Aorta (tissue), 5 donors: ENCODE data around the gene CACNA1S. TPM values are rescaled to one million over a fixed set of nuclear protein-coding genes. Genes with fewer than 3 reads are reported as not detected.

Experiments used
- ATAC-seq: fragments of 200-7000 bp; cut with Tn5 transposase; one replicate; pipeline ENCODE4 v1.9.1; 2022; ENCODE audit warnings: moderate library complexity; ENCODE audit not compliant: low FRiP score
- DNase-seq, 2 donors: peaks; one replicate each; pipeline ENCODE4 v3.0.0-alpha.2; 2020
- H3K27ac ChIP-seq, 2 donors: one replicate each; pipeline ENCODE4 v1.5.1; 2013; ENCODE audit warnings: low read length in 2 of 2, mild to moderate bottlenecking in 2 of 2, moderate library complexity in 2 of 2, control low read depth in 1 of 2, inconsistent platforms in 1 of 2, low read depth in 1 of 2
- H3K27me3 ChIP-seq, 2 donors: one replicate each; pipeline ENCODE4 v1.6.1; 2013; ENCODE audit warnings: control low read depth in 1 of 2, low read length in 1 of 2, mild to moderate bottlenecking in 1 of 2, moderate library complexity in 1 of 2; ENCODE audit not compliant: insufficient read depth in 2 of 2, control insufficient read depth in 1 of 2
- H3K36me3 ChIP-seq, 2 donors: one replicate each; pipeline ENCODE4 v1.6.1; 2013; ENCODE audit warnings: control low read depth in 1 of 2, low read length in 1 of 2, mild to moderate bottlenecking in 1 of 2; ENCODE audit not compliant: insufficient read depth in 2 of 2, control insufficient read depth in 1 of 2
- H3K4me1 ChIP-seq, 2 donors: one replicate each; pipeline ENCODE4 v1.6.1; 2013; ENCODE audit warnings: low read length in 2 of 2, control low read depth in 1 of 2, mild to moderate bottlenecking in 1 of 2, moderate library complexity in 1 of 2; ENCODE audit not compliant: insufficient read depth in 2 of 2, control insufficient read depth in 1 of 2
- H3K4me3 ChIP-seq, 2 donors: one replicate each; pipeline ENCODE4 v1.5.1; 2013; ENCODE audit warnings: low read length in 2 of 2, control low read depth in 1 of 2, mild to moderate bottlenecking in 1 of 2
- H3K9me3 ChIP-seq: one replicate; pipeline ENCODE4 v1.6.1; 2013; ENCODE audit warnings: mild to moderate bottlenecking, low read length; ENCODE audit not compliant: control insufficient read depth
- WGBS, 2 donors: extraction: QIAGEN DNeasy Blood & Tissue Kit; methylation state at CpG; one replicate each; pipeline ENCODE4 v1.1.7; 2013; 5-methylcytosine and 5-hydroxymethylcytosine counted together
- intact Hi-C, 2 donors: fragments of 100-400 bp; cut with DNase I; formaldehyde crosslinking; loops; one replicate each; pipeline versions ENCODE4 v1.14.2 to v1.15.0; 2022
- polyA plus RNA-seq, 2 donors: library from polyadenylated mRNA; stranded (reverse); fragments of 200-250 nt; gene quantifications; one replicate each; pipeline ENCODE4 v1.2.3, GENCODE V29; 2013
- total RNA-seq, 2 donors: library from RNA; stranded (reverse); fragmentation: NEBNext Ultra II Directional; extraction: Animal tissue kit (Norgen Biotek cat#: 25700); gene quantifications; one replicate each; pipeline ENCODE4 v1.2.1, GENCODE V29; 2021
- donor health status: healthy with polysubstance abuse.
- donor health status: Bipolar disorder and iron deficiency.
- donor health status: DM: no; HTN: no; CAD: no.
- donor health status: DM: no; HTN: no; CAD: no.
- donor health status: DM: yes; HTN: yes; CAD: no.

Gene CACNA1S
- total and polyA plus RNA-seq, 4 donors: not detected

- Histone ChIP-seq H3K4me1 (no peaks in the 10 kb centered on the region), H3K4me3 (no peak overlapping the region), H3K27ac (no peak overlapping the region), H3K9me3 (no peaks in the 10 kb centered on the region), H3K36me3 (no peaks in the 10 kb centered on the region), H3K27me3 (no peaks in the 10 kb centered on the region)
- ATAC-seq (no peak), DNase-seq (peak in 1 of 2 donors; percentile 62)
- 60% methylated on average over 17 of the region's 17 CpGs for WGBS, 2 donors
- intact Hi-C loops: loop anchor here in 1 of 2 donors (10.0 kb wide), 1 partner anchor 91 kb away; the partner anchor contains the start of gene CACNA1S
Observed at GRCh38 chr1:201023920-201024624, 88.2 kb downstream of the CACNA1S start.

- Histone ChIP-seq H3K27me3 (no peaks in the 10 kb centered on the region), H3K9me3 (no peaks in the 10 kb centered on the region), H3K4me1 (no peaks in the 10 kb centered on the region), H3K36me3 (no peaks in the 10 kb centered on the region), H3K4me3 (peak within 1 kb of the TSS; percentile 18 to 45), H3K27ac (no peak within 1 kb of the TSS)
- DNase-seq (peak; percentile 86 to 93), ATAC-seq (peak; percentile 80)
- 1% methylated on average over 22 to 53 of the region's 53 CpGs for WGBS, 2 donors
- intact Hi-C loops: loop anchor here in 1 of 2 donors (10.0 kb wide), 1 partner anchor 91 kb away; the partner anchor contains the start of gene CACNA1S
Observed at GRCh38 chr1:201023517-201023902, 88.7 kb downstream of the CACNA1S start, which contains the start of gene KIF21B. Gene KIF21B, minus strand, starts transcription at chr1:201023714. Its CDS starts 331 bp downstream, at chr1:201023383.

DNA sequence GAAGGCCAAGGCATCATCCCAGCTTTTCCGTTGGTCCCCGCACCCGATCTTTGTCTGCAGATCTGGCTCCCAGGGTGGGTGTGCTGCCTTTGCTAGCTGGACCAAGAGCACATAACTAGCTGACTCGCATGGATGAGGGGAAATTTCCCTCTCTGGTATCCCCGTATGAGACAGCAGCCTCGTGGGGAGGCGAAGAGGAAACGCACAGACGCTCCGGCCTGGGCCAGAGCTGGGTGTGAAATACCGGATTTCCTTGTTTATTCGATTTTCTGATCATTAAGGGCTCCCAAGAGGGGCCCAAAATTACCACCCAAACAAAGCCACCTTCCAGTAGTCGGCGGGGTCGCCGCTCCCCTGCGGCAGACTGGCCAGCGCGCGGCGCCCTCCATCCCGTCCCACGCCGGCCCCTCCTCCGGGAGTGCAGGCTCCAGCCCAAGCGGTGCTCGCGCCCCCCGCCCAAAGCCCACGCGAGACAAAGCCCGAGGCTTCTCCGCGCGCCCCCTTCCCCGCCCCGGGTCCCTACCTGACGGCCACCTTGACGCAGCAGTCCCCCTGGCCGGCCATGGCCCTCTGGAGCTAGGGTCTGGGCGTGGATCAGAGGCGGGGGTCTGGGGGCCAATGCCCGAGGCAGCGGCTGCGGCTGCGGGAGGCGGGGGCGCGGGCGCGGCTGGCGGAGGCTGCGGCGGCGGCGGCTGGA lies 89.3 kb downstream of the CACNA1S start:
- intact Hi-C loops: loop anchor here in 1 of 2 donors (10.0 kb wide), 1 partner anchor 92 kb away; the partner anchor contains the start of gene CACNA1S
- Histone ChIP-seq H3K9me3 (no peaks in the 10 kb centered on the region), H3K4me1 (no peaks in the 10 kb centered on the region), H3K4me3 (peak overlapping the region; percentile 18 to 45), H3K27me3 (no peaks in the 10 kb centered on the region), H3K36me3 (no peaks in the 10 kb centered on the region), H3K27ac (no peak overlapping the region)
- 12% methylated on average over 53 to 56 of the region's 56 CpGs for WGBS, 2 donors
- DNase-seq (peak in 1 of 2 donors; percentile 75), ATAC-seq (no peak)

- H3K4me1 ChIP-seq: no peaks in the 10 kb centered on the region
- H3K9me3 ChIP-seq: no peaks in the 10 kb centered on the region
- ATAC-seq (no peak), DNase-seq (no peak)
- H3K27me3 ChIP-seq: no peaks in the 10 kb centered on the region
- no peak overlapping the region for H3K4me3 ChIP-seq
- no peaks in the 10 kb centered on the region for H3K36me3 ChIP-seq
- WGBS, 2 donors: 93 to 94% methylated on average over 2 of the region's 2 CpGs
- H3K27ac ChIP-seq: no peak overlapping the region
- intact Hi-C loops: loop anchor here in 1 of 2 donors (10.0 kb wide), 1 partner anchor 92 kb away; the partner anchor contains the start of gene CACNA1S
Observed at GRCh38 chr1:201022493-201022819, 89.8 kb downstream of the CACNA1S start.

GRCh38 chr1:201021630-201022492 lies 90.4 kb downstream of the CACNA1S start:
- no peaks in the 10 kb centered on the region for H3K27me3 ChIP-seq
- H3K9me3 ChIP-seq: no peaks in the 10 kb centered on the region
- peak in 1 of 2 donors; percentile 72 for DNase-seq
- no peak overlapping the region for H3K4me3 ChIP-seq
- no peak for ATAC-seq
- intact Hi-C loops: loop anchor here in 1 of 2 donors (10.0 kb wide), 1 partner anchor 93 kb away; the partner anchor contains the start of gene CACNA1S
- no peak overlapping the region for H3K27ac ChIP-seq
- no peaks in the 10 kb centered on the region for H3K4me1 ChIP-seq
- no peaks in the 10 kb centered on the region for H3K36me3 ChIP-seq
- WGBS, 2 donors: 86 to 93% methylated on average over 7 of the region's 7 CpGs

DNA sequence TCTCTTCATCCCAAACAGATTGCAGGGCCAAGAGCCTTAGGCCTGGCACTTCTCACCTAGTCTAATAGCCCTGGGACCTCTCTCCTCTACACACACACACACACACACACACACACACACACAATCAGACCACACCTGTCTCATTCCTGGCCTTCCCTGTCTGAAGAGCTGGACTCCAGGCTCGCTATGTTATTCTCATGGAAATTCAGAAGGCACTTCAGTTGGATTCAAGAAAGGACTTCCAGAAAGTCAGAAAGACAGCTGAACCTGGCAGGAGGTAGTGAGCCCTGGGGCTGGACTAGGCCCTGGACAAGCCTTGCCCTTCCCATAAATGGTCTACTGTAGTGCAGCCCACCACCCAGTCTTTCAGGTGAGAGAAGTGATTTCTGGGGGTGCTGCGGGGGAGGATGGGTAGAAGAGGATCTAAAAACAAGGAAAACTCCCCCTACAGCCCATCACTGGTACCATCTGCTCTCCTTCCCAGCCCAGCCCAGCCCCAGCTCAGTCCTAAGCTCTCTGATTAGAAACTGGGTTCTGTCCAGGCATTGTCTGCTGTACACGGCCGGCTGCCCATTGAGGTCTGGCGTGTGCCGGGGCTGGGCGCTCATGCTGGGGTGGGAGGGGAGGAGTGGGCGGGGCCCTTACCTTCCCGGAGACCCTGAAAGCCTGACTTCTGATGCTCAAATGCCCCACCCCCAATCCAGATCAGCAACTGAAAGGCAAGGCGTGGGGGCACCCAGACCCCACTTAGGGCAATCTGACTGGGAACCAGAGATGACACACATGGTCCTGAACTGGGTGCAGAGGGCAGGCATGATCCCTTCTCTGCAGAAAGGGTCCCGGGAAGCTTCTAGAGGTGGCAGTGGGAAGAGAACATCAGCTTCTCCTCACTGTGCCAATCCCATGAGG lies 91.3 kb downstream of the CACNA1S start:
- no peak for DNase-seq
- no peak overlapping the region for H3K27ac ChIP-seq
- no peak overlapping the region for H3K4me3 ChIP-seq
- no peaks in the 10 kb centered on the region for H3K36me3 ChIP-seq
- 77 to 83% methylated on average over 11 of the region's 11 CpGs for WGBS, 2 donors
- no peaks in the 10 kb centered on the region for H3K9me3 ChIP-seq
- no peak for ATAC-seq
- no peaks in the 10 kb centered on the region for H3K27me3 ChIP-seq
- intact Hi-C loops: loop anchor here in 1 of 2 donors (10.0 kb wide), 1 partner anchor 94 kb away; the partner anchor contains the start of gene CACNA1S
- H3K4me1 ChIP-seq: no peaks in the 10 kb centered on the region

DNA sequence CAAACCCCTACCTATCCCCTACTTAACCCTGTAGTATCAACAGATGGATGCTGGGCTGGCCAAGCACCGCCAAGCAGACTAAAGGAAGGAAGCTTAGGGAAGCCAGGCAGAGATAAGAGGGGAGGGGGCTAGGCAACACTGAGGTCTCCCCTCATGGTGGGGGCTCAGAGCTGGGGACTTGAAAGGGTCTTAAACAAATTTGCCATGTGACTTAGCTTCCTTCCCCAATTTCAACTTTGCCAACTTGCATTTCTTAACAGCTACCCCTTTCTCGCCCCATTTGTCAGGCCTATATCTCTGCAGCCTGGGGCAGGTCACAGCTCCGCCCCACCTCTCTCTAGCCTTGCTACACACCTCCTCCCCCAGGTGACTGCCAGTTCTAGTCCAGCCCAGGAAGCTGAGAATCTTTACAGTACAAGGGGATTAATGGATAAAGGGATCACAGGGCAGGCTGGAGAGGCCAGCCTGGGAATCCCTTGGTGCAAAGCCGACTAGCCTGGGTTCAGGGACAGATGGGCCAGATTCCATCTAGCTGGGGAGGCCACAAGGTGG lies 92.1 kb downstream of the CACNA1S start:
- intact Hi-C loops: loop anchor here in 1 of 2 donors (10.0 kb wide), 1 partner anchor 95 kb away; the partner anchor contains the start of gene CACNA1S
- Histone ChIP-seq H3K27ac (no peak overlapping the region), H3K9me3 (no peaks in the 10 kb centered on the region), H3K36me3 (no peaks in the 10 kb centered on the region), H3K4me3 (no peak overlapping the region), H3K27me3 (no peaks in the 10 kb centered on the region), H3K4me1 (no peaks in the 10 kb centered on the region)
- ATAC-seq (no peak), DNase-seq (no peak)
- WGBS, 2 donors: 72 to 86% methylated on average over 4 of the region's 4 CpGs
